ENCODE measurements around the gene GALNT17.

The GALNT17 gene

DNA sequence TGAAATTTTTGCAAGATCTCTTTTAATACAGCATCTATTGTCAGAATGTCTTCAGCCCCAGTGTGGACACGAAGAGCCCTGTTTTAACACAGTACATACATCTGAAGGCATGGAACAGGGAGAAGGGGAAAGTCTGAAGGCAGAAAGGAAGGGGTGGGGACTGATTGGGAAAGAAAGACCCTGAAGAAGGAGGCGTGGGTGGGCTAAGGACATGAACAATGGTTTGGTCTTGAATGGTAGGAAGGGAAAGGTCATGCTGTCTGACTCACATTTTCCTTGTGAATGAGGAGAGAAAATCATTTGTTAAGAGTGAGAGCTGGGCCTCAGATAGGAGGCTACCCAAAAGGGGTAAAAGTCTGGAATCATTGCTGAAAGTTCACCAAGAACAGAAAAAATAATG is 297.1 kb downstream of the GALNT17 start:
- no peaks in the 10 kb centered on the region for H3K36me3 Mint-ChIP-seq (ENCODE audit: insufficient read depth)
- ATAC-seq (replicated peaks) = no peak
- no peak overlapping the region for H3K27ac Mint-ChIP-seq

DNA sequence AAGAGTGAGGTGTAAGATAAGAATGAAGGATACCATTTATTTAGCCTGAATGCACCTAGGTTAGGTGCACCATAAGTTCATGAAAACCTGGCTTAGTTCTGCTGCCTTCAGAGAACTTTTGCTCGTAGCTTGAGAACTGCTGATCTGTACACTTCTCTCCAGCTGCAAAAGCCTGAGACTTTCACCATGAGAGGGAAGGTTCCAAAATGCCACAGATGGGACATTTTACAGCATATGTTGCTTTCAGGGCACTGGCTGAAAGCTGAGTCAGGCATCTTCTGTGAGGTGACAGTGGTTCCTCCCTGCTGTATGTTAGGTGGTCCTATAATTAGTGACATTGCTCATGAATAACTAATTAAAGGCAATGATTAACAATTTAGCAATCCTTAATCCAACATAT is 298.3 kb downstream of the GALNT17 start:
- ATAC-seq (replicated peaks) = no peak
- no peaks in the 10 kb centered on the region for H3K27me3 Mint-ChIP-seq
- H3K9me3 Mint-ChIP-seq = peaks cover 0 to 8% of the 10 kb centered on the region in 2 donors
- no peak for DNase-seq
- H3K4me1 Mint-ChIP-seq (ENCODE audit: low read depth in 2 of 2) = no peaks in the 10 kb centered on the region
- H3K4me3 Mint-ChIP-seq = no peak overlapping the region
- no peak overlapping the region for H3K27ac Mint-ChIP-seq
- H3K36me3 Mint-ChIP-seq (ENCODE audit: insufficient read depth) = no peaks in the 10 kb centered on the region

More for the DNA sequence above, 297.1 kb downstream of the GALNT17 start:
- no peak for DNase-seq
- Mint-ChIP-seq H3K4me1 (ENCODE audit: low read depth in 2 of 2) (no peaks in the 10 kb centered on the region), H3K4me3 (no peak overlapping the region), H3K9me3 (peaks cover 0 to 8% of the 10 kb centered on the region in 2 donors), H3K27me3 (no peaks in the 10 kb centered on the region)

- peaks cover 0 to 3% of the 10 kb centered on the region in 2 donors for H3K9me3 Mint-ChIP-seq
- ATAC-seq (replicated peaks) (no peak), DNase-seq (no peak)
- H3K27ac Mint-ChIP-seq = no peak overlapping the region
- peaks cover 3% of the 10 kb centered on the region for H3K36me3 Mint-ChIP-seq (ENCODE audit: insufficient read depth)
- H3K4me3 Mint-ChIP-seq = no peak overlapping the region
- H3K27me3 Mint-ChIP-seq = no peaks in the 10 kb centered on the region
- no peaks in the 10 kb centered on the region for H3K4me1 Mint-ChIP-seq (ENCODE audit: low read depth in 2 of 2)
Measured at GRCh38 chr7:71439321-71439720, 307.4 kb downstream of the GALNT17 start.

DNA sequence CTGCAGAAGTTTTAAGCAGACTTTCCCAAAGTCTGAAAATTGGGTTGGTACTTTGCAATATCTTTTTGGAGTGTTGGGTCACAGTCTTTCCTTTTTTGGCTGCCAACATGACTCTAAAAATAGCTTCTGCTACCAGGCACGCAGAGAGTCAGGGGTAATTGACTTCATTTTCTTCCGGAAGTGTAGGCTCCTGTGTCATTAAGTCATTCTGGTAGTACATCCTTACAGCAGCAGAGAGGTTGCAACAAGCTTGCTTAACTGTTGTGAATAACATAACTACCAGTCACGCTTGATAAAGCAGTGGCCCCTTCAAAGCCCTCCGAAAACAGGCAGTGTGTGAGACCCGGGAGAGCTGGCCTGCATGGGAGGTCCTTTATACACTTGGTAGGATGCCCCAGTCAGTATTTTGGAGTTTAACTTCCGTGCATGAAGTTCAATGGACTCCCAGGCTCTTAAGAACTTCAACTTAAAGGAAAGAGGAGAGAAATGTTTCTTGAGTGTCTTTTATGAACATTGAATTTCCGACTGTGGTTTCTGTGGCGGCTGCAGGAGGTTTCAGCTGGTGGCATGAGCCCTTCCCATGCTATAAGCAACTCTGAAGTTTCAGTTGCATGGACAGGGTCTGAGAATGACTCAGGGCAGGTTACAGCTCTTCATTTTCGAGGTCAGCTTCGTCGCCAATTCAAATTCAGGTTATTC is 310.7 kb downstream of the GALNT17 start:
- Mint-ChIP-seq H3K36me3 (ENCODE audit: insufficient read depth) (peaks cover 3% of the 10 kb centered on the region), H3K9me3 (peaks cover 1 to 5% of the 10 kb centered on the region in 2 donors)

GRCh38 chr7:71443191-71443530 is 311.2 kb downstream of the GALNT17 start:
- ATAC-seq (replicated peaks) = no peak
- H3K4me3 Mint-ChIP-seq = no peak overlapping the region
- H3K4me1 Mint-ChIP-seq (ENCODE audit: low read depth in 2 of 2) = no peaks in the 10 kb centered on the region
- no peak for DNase-seq
- H3K27me3 Mint-ChIP-seq = no peaks in the 10 kb centered on the region
- H3K27ac Mint-ChIP-seq = no peak overlapping the region
- peaks cover 5 to 6% of the 10 kb centered on the region in 2 donors for H3K9me3 Mint-ChIP-seq
- peaks cover 3% of the 10 kb centered on the region for H3K36me3 Mint-ChIP-seq (ENCODE audit: insufficient read depth)

More for the DNA sequence above, 310.7 kb downstream of the GALNT17 start:
- no peak for ATAC-seq (replicated peaks)
- DNase-seq = no peak
- no peaks in the 10 kb centered on the region for H3K27me3 Mint-ChIP-seq
- no peaks in the 10 kb centered on the region for H3K4me1 Mint-ChIP-seq (ENCODE audit: low read depth in 2 of 2)
- H3K4me3 Mint-ChIP-seq = no peak overlapping the region
- H3K27ac Mint-ChIP-seq = no peak overlapping the region

DNA sequence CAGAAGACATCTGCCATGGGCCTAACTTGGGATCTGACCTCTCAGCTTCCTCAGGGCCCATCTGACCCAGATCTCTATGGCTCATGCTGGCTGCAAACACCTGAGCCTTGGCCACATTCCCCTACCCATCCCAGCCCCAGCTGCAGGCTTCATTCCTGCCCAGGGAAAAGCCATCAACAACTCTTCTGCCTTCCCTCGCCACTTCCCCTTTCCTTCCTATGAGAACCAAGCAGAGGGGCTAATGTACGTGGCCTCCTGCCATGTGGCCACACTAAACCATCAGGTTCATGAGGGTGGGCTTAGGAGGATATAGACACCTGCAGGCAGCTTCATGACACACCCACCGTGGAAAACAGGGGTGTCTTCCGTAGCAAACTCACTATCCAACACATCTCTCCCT is 312.2 kb downstream of the GALNT17 start:
- Mint-ChIP-seq H3K36me3 (ENCODE audit: insufficient read depth) (peaks cover 3% of the 10 kb centered on the region), H3K4me3 (no peak overlapping the region), H3K27ac (no peak overlapping the region), H3K27me3 (no peaks in the 10 kb centered on the region), H3K9me3 (peaks cover 5 to 9% of the 10 kb centered on the region in 2 donors), H3K4me1 (ENCODE audit: low read depth in 2 of 2) (no peaks in the 10 kb centered on the region)
- DNase-seq (no peak), ATAC-seq (replicated peaks) (no peak)

- Mint-ChIP-seq H3K4me3 (no peak overlapping the region), H3K27ac (no peak overlapping the region), H3K4me1 (ENCODE audit: low read depth in 2 of 2) (no peaks in the 10 kb centered on the region), H3K9me3 (peaks cover 6 to 10% of the 10 kb centered on the region in 2 donors), H3K36me3 (ENCODE audit: insufficient read depth) (no peaks in the 10 kb centered on the region), H3K27me3 (no peaks in the 10 kb centered on the region)
- no peak for ATAC-seq (replicated peaks)
- DNase-seq = no peak
Measured at GRCh38 chr7:71453630-71454029, 321.7 kb downstream of the GALNT17 start.

GRCh38 chr7:71454981-71455380 is 323.0 kb downstream of the GALNT17 start:
- no peak overlapping the region for H3K4me3 Mint-ChIP-seq
- H3K27me3 Mint-ChIP-seq = no peaks in the 10 kb centered on the region
- no peak overlapping the region for H3K27ac Mint-ChIP-seq
- H3K4me1 Mint-ChIP-seq (ENCODE audit: low read depth in 2 of 2) = no peaks in the 10 kb centered on the region
- ATAC-seq (replicated peaks) (no peak), DNase-seq (no peak)
- peaks cover 6 to 14% of the 10 kb centered on the region in 2 donors for H3K9me3 Mint-ChIP-seq
- no peaks in the 10 kb centered on the region for H3K36me3 Mint-ChIP-seq (ENCODE audit: insufficient read depth)

DNA sequence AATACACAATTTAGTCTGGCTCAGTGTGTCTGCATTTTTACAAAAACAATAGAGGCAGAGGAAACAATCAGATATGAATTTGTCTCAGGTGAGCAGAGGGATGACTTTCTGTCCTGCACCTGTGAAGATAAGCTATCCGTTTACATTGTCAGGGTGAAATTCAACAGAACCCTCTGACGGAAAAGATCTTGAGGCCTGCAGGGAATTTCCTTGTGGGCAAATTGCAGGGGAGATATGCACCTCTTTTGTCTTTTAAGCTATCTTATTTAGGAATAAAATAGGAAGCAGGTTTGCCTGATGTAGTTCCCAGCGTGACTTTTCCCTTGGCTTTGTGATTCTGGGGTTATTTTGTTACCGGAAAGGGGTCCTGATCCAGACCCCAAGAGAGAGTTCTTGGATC is 325.1 kb downstream of the GALNT17 start:
- Mint-ChIP-seq H3K36me3 (ENCODE audit: insufficient read depth) (no peaks in the 10 kb centered on the region), H3K9me3 (peaks cover 7 to 18% of the 10 kb centered on the region in 2 donors), H3K4me1 (ENCODE audit: low read depth in 2 of 2) (no peaks in the 10 kb centered on the region), H3K27ac (no peak overlapping the region), H3K27me3 (no peaks in the 10 kb centered on the region), H3K4me3 (no peak overlapping the region)
- ATAC-seq (replicated peaks) = no peak
- no peak for DNase-seq

- no peaks in the 10 kb centered on the region for H3K4me1 Mint-ChIP-seq (ENCODE audit: low read depth in 2 of 2)
- peaks cover 7 to 28% of the 10 kb centered on the region in 2 donors for H3K9me3 Mint-ChIP-seq
- peaks cover 4% of the 10 kb centered on the region for H3K36me3 Mint-ChIP-seq (ENCODE audit: insufficient read depth)
- no peaks in the 10 kb centered on the region for H3K27me3 Mint-ChIP-seq
- no peak for DNase-seq
- H3K4me3 Mint-ChIP-seq = no peak overlapping the region
- no peak overlapping the region for H3K27ac Mint-ChIP-seq
- ATAC-seq (replicated peaks) = no peak
Measured at GRCh38 chr7:71457846-71458590, 326.1 kb downstream of the GALNT17 start.

GRCh38 chr7:71459132-71459531 is 327.2 kb downstream of the GALNT17 start:
- H3K4me1 Mint-ChIP-seq (ENCODE audit: low read depth in 2 of 2) = no peaks in the 10 kb centered on the region
- H3K36me3 Mint-ChIP-seq (ENCODE audit: insufficient read depth) = peaks cover 4% of the 10 kb centered on the region
- H3K9me3 Mint-ChIP-seq = peaks cover 7 to 30% of the 10 kb centered on the region in 2 donors
- no peak overlapping the region for H3K27ac Mint-ChIP-seq
- H3K4me3 Mint-ChIP-seq = no peak overlapping the region
- no peaks in the 10 kb centered on the region for H3K27me3 Mint-ChIP-seq
- DNase-seq = no peak
- ATAC-seq (replicated peaks) = no peak

DNA sequence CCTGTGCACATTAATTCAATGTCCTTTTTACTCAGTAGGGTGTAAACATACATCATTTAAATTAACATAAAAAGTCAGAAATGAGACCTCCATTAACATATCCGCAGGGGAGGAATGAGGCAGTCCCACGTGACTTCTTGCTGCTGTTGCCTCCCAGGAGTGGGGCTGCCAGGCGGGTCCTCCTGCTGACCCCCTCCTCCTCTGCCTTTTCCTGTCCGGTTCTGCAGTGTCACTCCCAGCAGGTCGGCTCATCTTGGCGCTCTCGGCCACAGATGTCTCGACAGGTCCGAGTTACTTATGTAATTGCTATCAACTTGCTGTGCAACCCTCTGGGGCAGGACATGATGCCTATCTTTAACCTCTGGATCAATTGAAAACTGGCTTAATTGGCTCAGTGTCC is 329.6 kb downstream of the GALNT17 start:
- DNase-seq (no peak), ATAC-seq (replicated peaks) (no peak)
- no peaks in the 10 kb centered on the region for H3K27me3 Mint-ChIP-seq
- H3K4me3 Mint-ChIP-seq = no peak overlapping the region
- H3K9me3 Mint-ChIP-seq = peaks cover 6 to 30% of the 10 kb centered on the region in 2 donors
- no peaks in the 10 kb centered on the region for H3K4me1 Mint-ChIP-seq (ENCODE audit: low read depth in 2 of 2)
- no peak overlapping the region for H3K27ac Mint-ChIP-seq
- H3K36me3 Mint-ChIP-seq (ENCODE audit: insufficient read depth) = peaks cover 4% of the 10 kb centered on the region

DNA sequence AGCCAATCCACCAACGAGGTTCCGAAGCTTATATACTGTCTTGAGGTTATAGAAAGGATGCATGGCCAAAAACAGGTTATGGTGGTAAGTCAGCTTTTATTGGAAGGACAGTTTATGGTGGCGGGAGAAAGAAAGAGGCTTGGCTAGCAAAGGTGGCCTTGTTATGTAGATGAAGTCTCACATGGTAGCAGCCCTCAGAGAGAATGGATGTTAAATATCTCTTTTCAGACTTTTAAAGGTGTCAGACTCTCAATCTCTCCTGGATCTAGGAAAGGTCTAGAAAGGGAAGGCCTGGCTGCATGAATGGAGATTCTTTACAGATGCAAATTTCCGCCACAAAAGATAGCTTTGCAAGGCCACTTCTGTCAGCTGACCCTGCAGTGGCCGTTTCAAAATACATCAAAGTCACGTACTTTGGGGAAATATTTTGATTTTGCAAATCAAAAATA is 333.8 kb downstream of the GALNT17 start:
- no peak overlapping the region for H3K4me3 Mint-ChIP-seq
- ATAC-seq (replicated peaks) = no peak
- peaks cover 4% of the 10 kb centered on the region for H3K36me3 Mint-ChIP-seq (ENCODE audit: insufficient read depth)
- H3K9me3 Mint-ChIP-seq = peaks cover 9 to 16% of the 10 kb centered on the region in 2 donors
- H3K4me1 Mint-ChIP-seq (ENCODE audit: low read depth in 2 of 2) = no peaks in the 10 kb centered on the region
- DNase-seq = no peak
- no peaks in the 10 kb centered on the region for H3K27me3 Mint-ChIP-seq
- H3K27ac Mint-ChIP-seq = no peak overlapping the region

Measured in effector memory CD8-positive, alpha-beta T cell (primary cell).